ENCODE data around the gene KLHL24.
"Not testable (repeated sequence)": the region's sequence is repeated elsewhere in the genome, so short reads cannot be mapped to it uniquely, and the experiment has no call there.

The KLHL24 gene

GRCh38 chr3:183645254-183645653 lies 9.8 kb downstream of the KLHL24 start:
- Histone ChIP-seq H3K27me3 (ENCODE audit: control insufficient read depth in 5 of 5, insufficient read depth in 4 of 5, low read length in 5 of 5) (no peaks in the 10 kb centered on the region), H3K9ac (ENCODE audit: low read length in 5 of 5) (no peak overlapping the region), H3K4me3 (ENCODE audit: low read depth in 1 of 5, low read length in 5 of 5) (no peak overlapping the region), H3K27ac (ENCODE audit: low read depth, low read length) (no peak overlapping the region), H3K9me3 (ENCODE audit: control insufficient read depth in 5 of 5, low read length in 5 of 5) (no peaks in the 10 kb centered on the region), H3K4me1 (ENCODE audit: control insufficient read depth in 5 of 5, insufficient read depth in 5 of 5, low read length in 5 of 5) (peaks cover 0 to 8% (median 3%) of the 10 kb centered on the region in 5 donors), H3K36me3 (ENCODE audit: control insufficient read depth in 5 of 5, insufficient read depth in 5 of 5, low read length in 5 of 5) (peaks cover 4 to 19% (median 14%) of the 10 kb centered on the region in 5 donors)

DNA sequence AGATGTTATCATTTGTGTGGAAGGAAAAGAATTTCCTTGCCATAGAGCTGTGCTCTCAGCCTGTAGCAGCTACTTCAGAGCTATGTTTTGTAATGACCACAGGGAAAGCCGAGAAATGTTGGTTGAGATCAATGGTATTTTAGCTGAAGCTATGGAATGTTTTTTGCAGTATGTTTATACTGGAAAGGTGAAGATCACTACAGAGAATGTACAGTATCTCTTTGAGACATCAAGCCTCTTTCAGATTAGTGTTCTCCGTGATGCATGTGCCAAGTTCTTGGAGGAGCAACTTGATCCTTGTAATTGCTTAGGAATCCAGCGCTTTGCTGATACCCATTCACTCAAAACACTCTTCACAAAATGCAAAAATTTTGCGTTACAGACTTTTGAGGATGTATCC lies 15.1 kb downstream of the KLHL24 start:
- H3K4me3 ChIP-seq (ENCODE audit: low read depth in 1 of 5, low read length in 5 of 5): no peak overlapping the region
- peaks cover 26 to 50% (median 44%) of the 10 kb centered on the region in 5 donors for H3K36me3 ChIP-seq (ENCODE audit: control insufficient read depth in 5 of 5, insufficient read depth in 5 of 5, low read length in 5 of 5)
- peaks cover 9 to 38% (median 23%) of the 10 kb centered on the region in 5 donors for H3K9me3 ChIP-seq (ENCODE audit: control insufficient read depth in 5 of 5, low read length in 5 of 5)
- no peaks in the 10 kb centered on the region for H3K4me1 ChIP-seq (ENCODE audit: control insufficient read depth in 5 of 5, insufficient read depth in 5 of 5, low read length in 5 of 5)
- no peak overlapping the region for H3K27ac ChIP-seq (ENCODE audit: low read depth, low read length)
- H3K27me3 ChIP-seq (ENCODE audit: control insufficient read depth in 5 of 5, insufficient read depth in 4 of 5, low read length in 5 of 5): no peaks in the 10 kb centered on the region
- H3K9ac ChIP-seq (ENCODE audit: low read length in 5 of 5): no peak overlapping the region

DNA sequence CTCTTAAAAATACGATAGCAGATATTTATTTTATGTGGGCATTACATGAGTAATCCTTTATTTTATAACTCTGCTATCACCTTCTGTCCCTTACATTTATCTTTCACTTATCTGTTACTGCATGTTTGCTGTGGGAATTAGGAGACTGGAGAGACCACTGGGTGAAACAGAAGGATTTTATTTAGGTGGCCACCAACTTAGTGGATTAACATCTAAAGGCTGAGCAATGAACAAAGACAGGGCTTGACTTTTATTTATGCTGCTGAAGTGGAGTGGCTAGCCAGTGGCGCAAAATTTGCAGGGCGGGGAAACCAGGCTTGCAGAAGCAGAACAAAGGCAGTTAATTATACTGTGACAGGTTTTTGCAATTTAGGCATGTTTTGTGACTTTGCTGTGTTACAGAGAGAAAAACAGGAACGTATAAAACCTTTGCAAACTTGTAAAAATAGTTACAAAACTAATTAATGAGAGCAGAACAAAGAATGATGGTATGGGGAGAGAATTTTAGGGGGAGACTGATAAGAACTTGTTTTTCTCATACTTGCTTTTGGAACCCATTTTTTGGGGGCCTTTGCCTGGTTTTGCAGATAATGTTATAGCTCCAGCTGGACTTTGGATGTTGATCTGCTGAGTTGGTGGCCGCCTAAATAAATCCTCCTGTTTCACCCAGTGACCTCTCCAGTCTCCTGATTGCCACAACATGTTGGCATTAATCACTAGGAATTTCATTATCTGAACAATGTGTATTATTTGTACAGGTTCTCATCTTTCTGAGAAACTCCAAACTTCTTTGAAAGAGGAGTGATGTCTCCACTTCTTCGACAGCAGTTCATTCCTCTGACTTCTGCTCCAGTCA lies 18.0 kb downstream of the KLHL24 start:
- peaks cover 9 to 38% (median 23%) of the 10 kb centered on the region in 5 donors for H3K9me3 ChIP-seq (ENCODE audit: control insufficient read depth in 5 of 5, low read length in 5 of 5)
- H3K36me3 ChIP-seq (ENCODE audit: control insufficient read depth in 5 of 5, insufficient read depth in 5 of 5, low read length in 5 of 5): peaks cover 27 to 52% (median 46%) of the 10 kb centered on the region in 5 donors

GRCh38 chr3:183654727-183655126 lies 19.3 kb downstream of the KLHL24 start:
- H3K9me3 ChIP-seq (ENCODE audit: control insufficient read depth in 5 of 5, low read length in 5 of 5): peaks cover 9 to 38% (median 23%) of the 10 kb centered on the region in 5 donors
- H3K36me3 ChIP-seq (ENCODE audit: control insufficient read depth in 5 of 5, insufficient read depth in 5 of 5, low read length in 5 of 5): peaks cover 37 to 60% (median 52%) of the 10 kb centered on the region in 5 donors
- no peak overlapping the region for H3K9ac ChIP-seq (ENCODE audit: low read length in 5 of 5)
- H3K27me3 ChIP-seq (ENCODE audit: control insufficient read depth in 5 of 5, insufficient read depth in 4 of 5, low read length in 5 of 5): no peaks in the 10 kb centered on the region
- H3K4me3 ChIP-seq (ENCODE audit: low read depth in 1 of 5, low read length in 5 of 5): no peak overlapping the region
- no peak overlapping the region for H3K27ac ChIP-seq (ENCODE audit: low read depth, low read length)
- no peaks in the 10 kb centered on the region for H3K4me1 ChIP-seq (ENCODE audit: control insufficient read depth in 5 of 5, insufficient read depth in 5 of 5, low read length in 5 of 5)

More for the DNA sequence above, 18.0 kb downstream of the KLHL24 start:
- no peak overlapping the region for H3K9ac ChIP-seq (ENCODE audit: low read length in 5 of 5)
- H3K27ac ChIP-seq (ENCODE audit: low read depth, low read length): no peak overlapping the region
- no peaks in the 10 kb centered on the region for H3K4me1 ChIP-seq (ENCODE audit: control insufficient read depth in 5 of 5, insufficient read depth in 5 of 5, low read length in 5 of 5)
- H3K27me3 ChIP-seq (ENCODE audit: control insufficient read depth in 5 of 5, insufficient read depth in 4 of 5, low read length in 5 of 5): no peaks in the 10 kb centered on the region
- H3K4me3 ChIP-seq (ENCODE audit: low read depth in 1 of 5, low read length in 5 of 5): peak overlapping the region in 2 of 5 donors; percentile 7 to 28

DNA sequence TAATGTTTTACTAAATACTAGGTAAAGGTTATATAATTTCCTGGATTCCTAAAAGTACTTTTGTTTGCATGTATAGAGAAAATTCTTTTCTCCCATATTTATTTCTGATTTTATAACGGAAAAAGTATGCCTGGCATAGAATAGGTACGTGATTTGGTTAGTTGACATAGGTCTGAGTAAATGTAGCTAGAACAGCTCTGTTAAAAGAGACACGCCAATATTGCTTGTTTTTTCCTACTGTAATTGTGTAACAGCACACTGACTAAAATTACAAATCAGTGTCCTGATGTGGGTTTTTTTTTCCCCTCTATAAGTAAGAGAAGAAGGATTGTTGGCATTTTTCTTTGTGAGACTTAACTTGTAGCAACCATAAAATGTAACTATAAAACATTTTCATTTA lies 26.7 kb downstream of the KLHL24 start:
- Histone ChIP-seq H3K36me3 (ENCODE audit: control insufficient read depth in 5 of 5, insufficient read depth in 5 of 5, low read length in 5 of 5) (peaks cover 21 to 52% (median 37%) of the 10 kb centered on the region in 5 donors), H3K9ac (ENCODE audit: low read length in 5 of 5) (no peak overlapping the region), H3K4me3 (ENCODE audit: low read depth in 1 of 5, low read length in 5 of 5) (no peak overlapping the region), H3K9me3 (ENCODE audit: control insufficient read depth in 5 of 5, low read length in 5 of 5) (no peaks in the 10 kb centered on the region), H3K4me1 (ENCODE audit: control insufficient read depth in 5 of 5, insufficient read depth in 5 of 5, low read length in 5 of 5) (peaks cover 0 to 12% (median 0%) of the 10 kb centered on the region in 5 donors), H3K27me3 (ENCODE audit: control insufficient read depth in 5 of 5, insufficient read depth in 4 of 5, low read length in 5 of 5) (no peaks in the 10 kb centered on the region), H3K27ac (ENCODE audit: low read depth, low read length) (no peak overlapping the region)

DNA sequence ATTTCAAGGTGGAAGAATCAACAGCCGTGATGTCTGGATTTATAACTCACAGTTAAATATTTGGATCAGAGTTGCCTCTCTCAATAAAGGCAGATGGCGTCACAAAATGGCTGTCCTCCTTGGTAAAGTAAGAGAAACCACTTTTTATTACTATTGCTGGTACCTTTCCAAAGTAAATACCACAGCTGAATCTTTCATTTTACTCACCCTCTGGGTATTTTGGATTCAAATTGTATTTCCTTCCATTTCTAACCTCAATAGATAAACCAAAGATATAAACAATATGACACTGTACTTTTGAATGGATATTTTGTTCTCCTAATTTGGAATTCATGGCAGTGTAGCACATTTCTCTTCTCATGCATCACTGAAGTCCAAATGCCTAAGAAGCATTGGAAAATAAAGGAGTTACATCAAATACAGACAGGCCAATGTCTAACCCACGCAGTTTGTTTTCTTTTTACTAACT lies 29.5 kb downstream of the KLHL24 start:
- Histone ChIP-seq H3K27me3 (ENCODE audit: control insufficient read depth in 5 of 5, insufficient read depth in 4 of 5, low read length in 5 of 5) (no peaks in the 10 kb centered on the region), H3K4me1 (ENCODE audit: control insufficient read depth in 5 of 5, insufficient read depth in 5 of 5, low read length in 5 of 5) (peaks cover 0 to 12% (median 0%) of the 10 kb centered on the region in 5 donors), H3K36me3 (ENCODE audit: control insufficient read depth in 5 of 5, insufficient read depth in 5 of 5, low read length in 5 of 5) (peaks cover 10 to 60% (median 39%) of the 10 kb centered on the region in 5 donors), H3K9me3 (ENCODE audit: control insufficient read depth in 5 of 5, low read length in 5 of 5) (no peaks in the 10 kb centered on the region), H3K4me3 (ENCODE audit: low read depth in 1 of 5, low read length in 5 of 5) (no peak overlapping the region), H3K27ac (ENCODE audit: low read depth, low read length) (no peak overlapping the region), H3K9ac (ENCODE audit: low read length in 5 of 5) (no peak overlapping the region)

GRCh38 chr3:183680061-183680460 lies 44.6 kb downstream of the KLHL24 start:
- no peaks in the 10 kb centered on the region for H3K27me3 ChIP-seq (ENCODE audit: control insufficient read depth in 5 of 5, insufficient read depth in 4 of 5, low read length in 5 of 5)
- no peaks in the 10 kb centered on the region for H3K9me3 ChIP-seq (ENCODE audit: control insufficient read depth in 5 of 5, low read length in 5 of 5)
- H3K27ac ChIP-seq (ENCODE audit: low read depth, low read length): no peak overlapping the region
- H3K4me1 ChIP-seq (ENCODE audit: control insufficient read depth in 5 of 5, insufficient read depth in 5 of 5, low read length in 5 of 5): no peaks in the 10 kb centered on the region
- H3K9ac ChIP-seq (ENCODE audit: low read length in 5 of 5): no peak overlapping the region
- no peak overlapping the region for H3K4me3 ChIP-seq (ENCODE audit: low read depth in 1 of 5, low read length in 5 of 5)
- peaks cover 23 to 38% (median 27%) of the 10 kb centered on the region in 5 donors for H3K36me3 ChIP-seq (ENCODE audit: control insufficient read depth in 5 of 5, insufficient read depth in 5 of 5, low read length in 5 of 5)

GRCh38 chr3:183687705-183688104 lies 52.3 kb downstream of the KLHL24 start:
- no peaks in the 10 kb centered on the region for H3K27me3 ChIP-seq (ENCODE audit: control insufficient read depth in 5 of 5, insufficient read depth in 4 of 5, low read length in 5 of 5)
- no peaks in the 10 kb centered on the region for H3K9me3 ChIP-seq (ENCODE audit: control insufficient read depth in 5 of 5, low read length in 5 of 5)
- H3K36me3 ChIP-seq (ENCODE audit: control insufficient read depth in 5 of 5, insufficient read depth in 5 of 5, low read length in 5 of 5): no peaks in the 10 kb centered on the region
- H3K4me1 ChIP-seq (ENCODE audit: control insufficient read depth in 5 of 5, insufficient read depth in 5 of 5, low read length in 5 of 5): peaks cover 0 to 4% (median 0%) of the 10 kb centered on the region in 5 donors
- H3K4me3 ChIP-seq (ENCODE audit: low read depth in 1 of 5, low read length in 5 of 5): no peak overlapping the region
- H3K27ac ChIP-seq (ENCODE audit: low read depth, low read length): no peak overlapping the region
- no peak overlapping the region for H3K9ac ChIP-seq (ENCODE audit: low read length in 5 of 5)

DNA sequence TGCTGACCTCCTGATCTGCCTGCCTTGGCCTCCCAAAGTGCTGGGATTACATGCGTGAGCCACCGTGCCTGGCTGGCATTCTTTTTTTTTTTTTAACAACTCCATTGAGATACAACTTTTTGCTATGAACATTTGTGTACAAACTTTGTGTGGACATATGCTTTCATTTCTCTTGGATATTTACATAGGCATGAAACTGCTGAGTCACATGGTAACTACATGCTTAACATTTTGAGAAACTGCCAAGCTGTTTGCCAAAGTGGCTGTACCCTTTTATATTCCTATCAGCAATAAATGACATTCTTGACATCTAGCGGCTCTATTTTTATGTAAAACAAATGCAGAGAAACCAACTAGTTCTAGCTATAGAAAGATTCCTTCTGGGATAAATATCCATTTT lies 53.5 kb downstream of the KLHL24 start:
- no peaks in the 10 kb centered on the region for H3K36me3 ChIP-seq (ENCODE audit: control insufficient read depth in 5 of 5, insufficient read depth in 5 of 5, low read length in 5 of 5)
- H3K27me3 ChIP-seq (ENCODE audit: control insufficient read depth in 5 of 5, insufficient read depth in 4 of 5, low read length in 5 of 5): no peaks in the 10 kb centered on the region
- H3K4me3 ChIP-seq (ENCODE audit: low read depth in 1 of 5, low read length in 5 of 5): no peak overlapping the region
- peaks cover 0 to 4% (median 0%) of the 10 kb centered on the region in 5 donors for H3K4me1 ChIP-seq (ENCODE audit: control insufficient read depth in 5 of 5, insufficient read depth in 5 of 5, low read length in 5 of 5)
- no peak overlapping the region for H3K9ac ChIP-seq (ENCODE audit: low read length in 5 of 5)
- no peak overlapping the region for H3K27ac ChIP-seq (ENCODE audit: low read depth, low read length)
- no peaks in the 10 kb centered on the region for H3K9me3 ChIP-seq (ENCODE audit: control insufficient read depth in 5 of 5, low read length in 5 of 5)

GRCh38 chr3:183689621-183690020 lies 54.2 kb downstream of the KLHL24 start:
- not testable (repeated sequence) for H3K9me3 ChIP-seq (ENCODE audit: control insufficient read depth in 5 of 5, low read length in 5 of 5); H3K36me3 ChIP-seq (ENCODE audit: control insufficient read depth in 5 of 5, insufficient read depth in 5 of 5, low read length in 5 of 5); H3K4me3 ChIP-seq (ENCODE audit: low read depth in 1 of 5, low read length in 5 of 5); H3K9ac ChIP-seq (ENCODE audit: low read length in 5 of 5); H3K27me3 ChIP-seq (ENCODE audit: control insufficient read depth in 5 of 5, insufficient read depth in 4 of 5, low read length in 5 of 5); H3K4me1 ChIP-seq (ENCODE audit: control insufficient read depth in 5 of 5, insufficient read depth in 5 of 5, low read length in 5 of 5); H3K27ac ChIP-seq (ENCODE audit: low read depth, low read length)

All from subcutaneous abdominal adipose tissue (tissue), 5 donors.